Measurements from ENCODE around the gene ZFP37.
"Not testable (repeated sequence)": the region's sequence is repeated elsewhere in the genome, so short reads cannot be mapped to it uniquely, and the experiment has no call there.

ZFP37 gene

GRCh38 chr9:113056191-113057106, at the start of gene ZFP37:
TSS of gene ZFP37 (minus strand) at chr9:113056724. CDS start at chr9:113056688, 36 bp downstream.
- peak; percentile 61 for DNase-seq

- not testable (repeated sequence) for DNase-seq
These were observed 48.8 kb upstream of the ZFP37 start for GRCh38 chr9:113105345-113105744.

- DNase-seq, result no peak
These were observed 39.0 kb upstream of the ZFP37 start for GRCh38 chr9:113095561-113095960.

GRCh38 chr9:113089924-113090323, 33.4 kb upstream of the ZFP37 start:
- not testable (repeated sequence) for DNase-seq

GRCh38 chr9:113089143-113089505, 32.6 kb upstream of the ZFP37 start:
- not testable (repeated sequence) for DNase-seq

GRCh38 chr9:113088456-113089142, 32.1 kb upstream of the ZFP37 start:
- DNase-seq, result not testable (repeated sequence)

GRCh38 chr9:113062932-113063310, 6.4 kb upstream of the ZFP37 start:
- DNase-seq, result not testable (repeated sequence)

- not testable (repeated sequence) for DNase-seq
These were observed 5.9 kb upstream of the ZFP37 start for GRCh38 chr9:113062256-113062931.

GRCh38 chr9:113061072-113061850, 4.7 kb upstream of the ZFP37 start:
- not testable (repeated sequence) for DNase-seq

GRCh38 chr9:113059581-113060284, 3.2 kb upstream of the ZFP37 start:
- not testable (repeated sequence) for DNase-seq

- no peak for DNase-seq
These were observed 669 bp upstream of the ZFP37 start for GRCh38 chr9:113057193-113057592.

- no peak for DNase-seq
These were observed 13.5 kb downstream of the ZFP37 start for GRCh38 chr9:113042884-113043657.

- no peak for DNase-seq
These were observed 30.3 kb downstream of the ZFP37 start for GRCh38 chr9:113026200-113026599.

- no peak for DNase-seq
These were observed 38.3 kb downstream of the ZFP37 start for GRCh38 chr9:113018247-113018646.

GRCh38 chr9:113012492-113012891, 44.0 kb downstream of the ZFP37 start:
- no peak for DNase-seq

GRCh38 chr9:113011911-113012381, 44.6 kb downstream of the ZFP37 start, which contains the start of gene ZNF883:
TSS of gene ZNF883 (minus strand) at chr9:113012192.
- no peak for DNase-seq

GRCh38 chr9:113005777-113006176, 50.7 kb downstream of the ZFP37 start:
- no peak for DNase-seq

- no peak for DNase-seq
These were observed 59.1 kb downstream of the ZFP37 start for GRCh38 chr9:112997236-112997941.

Data from cortex of kidney (tissue), 1 donor.